GM21529 (cell line): ENCODE results near the gene SERPINA4.

Experiments used
- ATAC-seq: cut with Tn5 transposase; IDR thresholded peaks from one replicate; pipeline ENCODE4 v1.9.1; 2021; ENCODE audit not compliant: unreplicated experiment

Gene SERPINA4

GRCh38 chr14:94560751-94561655 lies at the start of gene SERPINA4:
SERPINA4 (plus strand) TSS chr14:94561442; CDS start chr14:94563483, 2,041 bp downstream.
- no peak for ATAC-seq

- ATAC-seq, result no peak
Measured at GRCh38 chr14:94514351-94514750, 46.9 kb upstream of the SERPINA4 start.

- ATAC-seq, result no peak
Measured at GRCh38 chr14:94515426-94515825, 45.8 kb upstream of the SERPINA4 start.

GRCh38 chr14:94515856-94516255 lies 45.4 kb upstream of the SERPINA4 start:
- ATAC-seq, result no peak

- ATAC-seq, result no peak
Measured at GRCh38 chr14:94517248-94517640, 44.0 kb upstream of the SERPINA4 start.

- no peak for ATAC-seq
Measured at GRCh38 chr14:94517641-94518257, 43.5 kb upstream of the SERPINA4 start.

- ATAC-seq, result no peak
Measured at GRCh38 chr14:94521375-94522114, 39.7 kb upstream of the SERPINA4 start.

GRCh38 chr14:94522115-94522724 lies 39.0 kb upstream of the SERPINA4 start:
- ATAC-seq, result no peak

- ATAC-seq, result no peak
Measured at GRCh38 chr14:94523265-94523664, 38.0 kb upstream of the SERPINA4 start.

GRCh38 chr14:94524093-94524492 lies 37.1 kb upstream of the SERPINA4 start:
- ATAC-seq, result no peak

- ATAC-seq, result no peak
Measured at GRCh38 chr14:94531187-94531586, 30.1 kb upstream of the SERPINA4 start.

GRCh38 chr14:94532447-94532846 lies 28.8 kb upstream of the SERPINA4 start:
- no peak for ATAC-seq

- ATAC-seq, result no peak
Measured at GRCh38 chr14:94535506-94535905, 25.7 kb upstream of the SERPINA4 start.

- ATAC-seq, result no peak
Measured at GRCh38 chr14:94536836-94537235, 24.4 kb upstream of the SERPINA4 start.

- ATAC-seq, result no peak
Measured at GRCh38 chr14:94538070-94538740, 23.0 kb upstream of the SERPINA4 start.

GRCh38 chr14:94539181-94539580 lies 22.1 kb upstream of the SERPINA4 start:
- ATAC-seq, result no peak

GRCh38 chr14:94540031-94540794 lies 21.0 kb upstream of the SERPINA4 start:
- no peak for ATAC-seq

GRCh38 chr14:94541234-94541975 lies 19.8 kb upstream of the SERPINA4 start:
- ATAC-seq, result no peak

- no peak for ATAC-seq
Measured at GRCh38 chr14:94542111-94542810, 19.0 kb upstream of the SERPINA4 start.
